HEK293 (cell line): ENCODE measurements around the gene HIRA.

Source experiments
- CTCF ChIA-PET: fragments of 350-600 bp; formaldehyde crosslinking; extraction: SDS; loops from one replicate; lab custom pipeline; 2021; ENCODE audit warnings: antibody characterized with exemption; lab: Yijun Ruan, JAX
- POLR2A ChIA-PET: fragments of 300-600 bp; formaldehyde crosslinking; extraction: SDS; loops from one replicate; lab custom pipeline; 2020; ENCODE audit warnings: antibody characterized with exemption, inconsistent platforms; lab: Yijun Ruan, JAX
- H3K27ac ChIP-seq: fragments of 200-500 bp; sonication (Bioruptor generic); 2 replicates; pipeline ENCODE4 v1.5.1; 2014; ENCODE audit warnings: low read depth, low read length, control low read depth, inconsistent platforms; ENCODE audit errors: extremely low read depth
- H3K36me3 ChIP-seq, 2 experiments: fragments of 200-500 bp in 1 of 2; sonication (Bioruptor generic) in 1 of 2; 1 replicate in 1 of 2; 2 replicates in 1 of 2; pipeline ENCODE4 v1.5.1; 2014 to 2017; ENCODE audit warnings: inconsistent platforms in 2 of 2, low read length in 2 of 2; ENCODE audit not compliant: control insufficient read depth in 2 of 2, insufficient read depth in 1 of 2
- H3K4me1 ChIP-seq: fragments of 200-500 bp; sonication (Bioruptor generic); 2 replicates; pipeline ENCODE4 v1.5.1; 2014; ENCODE audit warnings: mild to moderate bottlenecking, low read length, inconsistent platforms; ENCODE audit not compliant: control insufficient read depth, insufficient read depth
- H3K4me3 ChIP-seq: 2 replicates; pipeline ENCODE4 v1.5.1; 2011; ENCODE audit warnings: low read depth, mild to moderate bottlenecking, control low read depth, low read length, moderate library complexity
- H3K9me3 ChIP-seq: fragments of 200-500 bp; sonication (Bioruptor generic); 2 replicates; pipeline ENCODE4 v1.5.1; 2014; ENCODE audit warnings: low read depth, low read length, inconsistent platforms; ENCODE audit not compliant: control insufficient read depth, insufficient read depth
- BCL11A ChIP-seq: fragments of 450-650 bp; formaldehyde crosslinking; IDR thresholded peaks from 2 replicates; pipeline ENCODE4 v1.5.1; 2016; ENCODE audit warnings: low read depth, missing biosample characterization, missing genetic modification characterization
- EGR2 ChIP-seq: fragments of 450-650 bp; formaldehyde crosslinking; IDR thresholded peaks from 2 replicates; pipeline ENCODE4 v1.5.1; 2016; ENCODE audit warnings: low read depth, missing biosample characterization, missing genetic modification characterization
- IKZF3 ChIP-seq: fragments of 450-650 bp; IDR thresholded peaks from 2 replicates; pipeline ENCODE4 v1.5.0; 2018; ENCODE audit warnings: missing biosample characterization, mild to moderate bottlenecking, missing genetic modification characterization, moderate library complexity
- KLF1 ChIP-seq: fragments of 450-650 bp; formaldehyde crosslinking; IDR thresholded peaks from 2 replicates; pipeline ENCODE4 v1.5.1; 2016; ENCODE audit warnings: missing biosample characterization, missing genetic modification characterization
- KLF7 ChIP-seq: fragments of 450-650 bp; formaldehyde crosslinking; IDR thresholded peaks from 2 replicates; pipeline ENCODE4 v1.5.1; 2016; ENCODE audit warnings: missing biosample characterization, missing genetic modification characterization, borderline replicate concordance
- SP2 ChIP-seq: fragments of 450-650 bp; formaldehyde crosslinking; IDR thresholded peaks from 2 replicates; pipeline ENCODE4 v1.5.1; 2016; ENCODE audit warnings: missing biosample characterization, missing genetic modification characterization
- ZFHX2 ChIP-seq: fragments of 450-650 bp; formaldehyde crosslinking; conservative IDR thresholded peaks from 2 replicates; pipeline ENCODE4 v1.5.1; 2016; ENCODE audit warnings: missing biosample characterization, missing genetic modification characterization
- ZFP41 ChIP-seq: fragments of 450-650 bp; formaldehyde crosslinking; IDR thresholded peaks from 2 replicates; pipeline ENCODE4 v1.5.1; 2016; ENCODE audit warnings: missing biosample characterization, missing genetic modification characterization, borderline replicate concordance
- ZNF121 ChIP-seq: fragments of 450-650 bp; formaldehyde crosslinking; IDR thresholded peaks from 2 replicates; pipeline ENCODE4 v1.5.1; 2016; ENCODE audit warnings: missing biosample characterization, missing genetic modification characterization
- ZNF157 ChIP-seq: fragments of 450-650 bp; formaldehyde crosslinking; IDR thresholded peaks from 2 replicates; pipeline ENCODE4 v1.5.1; 2016; ENCODE audit warnings: missing biosample characterization, missing genetic modification characterization
- ZNF169 ChIP-seq: fragments of 450-650 bp; formaldehyde crosslinking; IDR thresholded peaks from 2 replicates; pipeline ENCODE4 v1.5.1; 2016; ENCODE audit warnings: missing biosample characterization, missing genetic modification characterization
- ZNF26 ChIP-seq: fragments of 450-650 bp; formaldehyde crosslinking; IDR thresholded peaks from 2 replicates; pipeline ENCODE4 v1.5.1; 2016; ENCODE audit warnings: missing biosample characterization, missing genetic modification characterization
- ZNF302 ChIP-seq: fragments of 450-650 bp; formaldehyde crosslinking; IDR thresholded peaks from 2 replicates; pipeline ENCODE4 v1.5.1; 2016; ENCODE audit warnings: missing biosample characterization, missing genetic modification characterization, low read depth
- ZNF423 ChIP-seq: fragments of 450-650 bp; formaldehyde crosslinking; IDR thresholded peaks from 2 replicates; pipeline ENCODE4 v1.5.1; 2016; ENCODE audit warnings: missing biosample characterization, missing genetic modification characterization
- ZNF501 ChIP-seq: fragments of 450-650 bp; formaldehyde crosslinking; IDR thresholded peaks from 2 replicates; pipeline ENCODE4 v1.5.1; 2016; ENCODE audit warnings: missing biosample characterization, missing genetic modification characterization
- ZNF548 ChIP-seq: fragments of 450-650 bp; formaldehyde crosslinking; IDR thresholded peaks from 2 replicates; pipeline ENCODE4 v1.5.1; 2016; ENCODE audit warnings: missing biosample characterization, missing genetic modification characterization
- ZNF596 ChIP-seq: fragments of 450-650 bp; IDR thresholded peaks from 2 replicates; pipeline ENCODE4 v1.5.0; 2018; ENCODE audit warnings: missing biosample characterization, mild to moderate bottlenecking, missing genetic modification characterization, moderate library complexity
- ZNF621 ChIP-seq: fragments of 450-650 bp; formaldehyde crosslinking; IDR thresholded peaks from 2 replicates; pipeline ENCODE4 v1.5.1; 2017; ENCODE audit warnings: missing biosample characterization, missing genetic modification characterization
- ZNF623 ChIP-seq: fragments of 450-650 bp; formaldehyde crosslinking; IDR thresholded peaks from 2 replicates; pipeline ENCODE4 v1.5.1; 2016; ENCODE audit warnings: missing biosample characterization, missing genetic modification characterization
- ZNF747 ChIP-seq: fragments of 450-650 bp; formaldehyde crosslinking; IDR thresholded peaks from 2 replicates; pipeline ENCODE4 v1.5.1; 2016; ENCODE audit warnings: missing biosample characterization, missing genetic modification characterization
- ZSCAN16 ChIP-seq: fragments of 450-650 bp; formaldehyde crosslinking; IDR thresholded peaks from 2 replicates; pipeline ENCODE4 v1.5.1; 2016; ENCODE audit warnings: missing biosample characterization, missing genetic modification characterization
- ZXDB ChIP-seq: fragments of 450-650 bp; formaldehyde crosslinking; IDR thresholded peaks from 2 replicates; pipeline ENCODE4 v1.5.1; 2016; ENCODE audit warnings: missing biosample characterization, missing genetic modification characterization

HIRA gene

GRCh38 chr22:19455033-19455432 is 23.5 kb upstream of the HIRA start (continued):
- TF ChIP-seq ZNF423 (tag by site-specific recombination) = no peak

GRCh38 chr22:19454156-19454555 is 22.6 kb upstream of the HIRA start:
- Histone ChIP-seq H3K4me3 (no peak overlapping the region), H3K36me3 (peaks cover 11 to 100% of the 10 kb centered on the region in 2 experiments; a peak in 2 of 3 replicates)
- TF ChIP-seq BCL11A (no peak), ZFHX2 (tag by site-specific recombination) (peak; percentile 71), KLF1 (tag by site-specific recombination) (peak; percentile 59), ZNF26 (tag by site-specific recombination) (no peak), SP2 (tag by site-specific recombination) (no peak), KLF7 (tag by site-specific recombination) (no peak), IKZF3 (tag by site-specific recombination) (no peak), ZNF501 (tag by site-specific recombination) (no peak), ZNF621 (tag by site-specific recombination) (no peak), ZNF747 (tag by site-specific recombination) (no peak), ZNF121 (tag by site-specific recombination) (no peak), ZNF169 (tag by site-specific recombination) (no peak), EGR2 (tag by site-specific recombination) (peak; percentile 75), ZNF302 (no peak), ZNF596 (tag by site-specific recombination) (no peak), ZNF157 (tag by site-specific recombination) (no peak)
- TF ChIP-seq, all 188 proteins: peak for 3
- Histone ChIP-seq H3K27ac (no peak overlapping the region), H3K9me3 (no peaks in the 10 kb centered on the region), H3K4me1 (no peaks in the 10 kb centered on the region)
- CTCF ChIA-PET = interaction anchor here (0.6 to 1.2 kb wide), 3 partner anchors 9 to 24 kb away, joined by 3 to 5 read pairs (median 3); no protein-coding TSS in a partner anchor
- POLR2A ChIA-PET = no interaction called here

- Histone ChIP-seq H3K4me1 (no peaks in the 10 kb centered on the region), H3K27ac (no peak overlapping the region), H3K36me3 (peaks cover 11 to 100% of the 10 kb centered on the region in 2 experiments; a peak in 2 of 3 replicates), H3K9me3 (no peaks in the 10 kb centered on the region), H3K4me3 (no peak overlapping the region)
- ChIA-PET CTCF (interaction anchor here (0.6 to 1.2 kb wide), 2 partner anchors 9 to 24 kb away, joined by 3 read pairs; no protein-coding TSS in a partner anchor), POLR2A (interaction anchor here (1.5 kb wide), 1 partner anchor 26 kb away, joined by 3 read pairs; the partner anchor contains the start of gene CDC45)
- TF ChIP-seq ZNF548 (tag by site-specific recombination) (no peak), ZFP41 (no peak), ZXDB (tag by site-specific recombination) (no peak), ZNF747 (tag by site-specific recombination) (no peak), ZNF623 (tag by site-specific recombination) (no peak), ZSCAN16 (tag by site-specific recombination) (no peak), BCL11A (no peak)
- TF ChIP-seq, all 188 proteins: peak for 0
Observed at GRCh38 chr22:19453718-19454117, 22.2 kb upstream of the HIRA start.
